Spleen (tissue), 11 donors: ENCODE results near the gene STARD7. TPM values are rescaled to one million over a fixed set of nuclear protein-coding genes. Genes with fewer than 3 reads are reported as not detected.

Experiments used
- DNase-seq: peaks from one replicate; pipeline ENCODE4 v3.0.0-alpha.2; 2020
- H3K27ac ChIP-seq, 8 donors: fragments of 200-600 bp; sonication (generic) in 7 of 8; 1 replicate in 4 of 8; 2 replicates in 4 of 8; pipeline versions ENCODE4 v1.5.0 to v1.8.0; 2016 to 2021; ENCODE audit warnings: inconsistent platforms in 4 of 8, mild to moderate bottlenecking in 4 of 8, moderate library complexity in 1 of 8
- H3K27me3 ChIP-seq, 7 donors: fragments of 200-600 bp; sonication (generic) in 6 of 7; replicated peaks in 1 of 7; 1 replicate in 4 of 7; 2 replicates in 3 of 7; pipeline versions ENCODE4 v1.5.0 to v1.8.0; 2016 to 2021; ENCODE audit warnings: inconsistent platforms in 3 of 7, mild to moderate bottlenecking in 1 of 7
- H3K36me3 ChIP-seq, 6 donors: fragments of 200-600 bp; sonication (generic) in 5 of 6; 1 replicate in 4 of 6; 2 replicates in 2 of 6; pipeline versions ENCODE4 v1.5.0 to v1.8.0; 2016 to 2021; ENCODE audit warnings: inconsistent platforms in 2 of 6
- H3K4me1 ChIP-seq, 6 donors: fragments of 200-600 bp; sonication (generic) in 5 of 6; 1 replicate in 3 of 6; 2 replicates in 3 of 6; pipeline versions ENCODE4 v1.5.0 to v1.8.0; 2016 to 2021; ENCODE audit warnings: inconsistent platforms in 3 of 6
- H3K4me3 ChIP-seq, 8 donors: fragments of 200-600 bp; sonication (generic) in 7 of 8; 1 replicate in 4 of 8; 2 replicates in 4 of 8; pipeline versions ENCODE4 v1.5.0 to v1.8.0; 2016 to 2021; ENCODE audit warnings: inconsistent platforms in 4 of 8, mild to moderate bottlenecking in 4 of 8, moderate library complexity in 2 of 8
- H3K9me3 ChIP-seq, 8 donors: fragments of 200-600 bp; sonication (generic) in 7 of 8; 1 replicate in 4 of 8; 2 replicates in 4 of 8; pipeline versions ENCODE4 v1.5.0 to v1.8.0; 2016 to 2021; ENCODE audit warnings: inconsistent platforms in 4 of 8
- CTCF ChIP-seq, 11 experiments: fragments of 200-600 bp in 7 of 11; fragments of 450-650 bp in 4 of 11; sonication (generic) in 4 of 11; IDR thresholded peaks in 8 of 11; conservative IDR thresholded peaks in 3 of 11; 1 replicate in 7 of 11; 2 replicates in 4 of 11; pipeline versions ENCODE4 v1.4.0 to v1.8.0; 2016 to 2021; ENCODE audit warnings: antibody characterized with exemption in 11 of 11, inconsistent platforms in 4 of 11, mild to moderate bottlenecking in 1 of 11
- POLR2A ChIP-seq, 3 donors: fragments of 450-650 bp; IDR thresholded peaks; one replicate each; pipeline ENCODE4 v1.5.1; 2017; ENCODE audit warnings: antibody characterized with exemption in 3 of 3, mild to moderate bottlenecking in 1 of 3
- POLR2AphosphoS5 ChIP-seq, 3 donors: sonication (generic); formaldehyde crosslinking; IDR thresholded peaks; one replicate each; pipeline ENCODE4 v1.5.1; 2017; ENCODE audit warnings: antibody characterized with exemption in 3 of 3
- WGBS, 5 donors: extraction: QIAGEN DNeasy Blood & Tissue Kit in 3 of 5; methylation state at CpG; one replicate each; pipeline versions ENCODE4 v1.1.5 to v1.1.7; 2013 to 2018; 5-methylcytosine and 5-hydroxymethylcytosine counted together
- intact Hi-C: fragments of 100-400 bp; cut with DNase I; formaldehyde crosslinking; loops from one replicate; pipeline ENCODE4 v1.15.0; 2023; ENCODE audit warnings: low total_unique reads
- polyA plus RNA-seq, 3 donors: library from polyadenylated mRNA; stranded (reverse); fragments of 200-250 nt; gene quantifications; one replicate each; pipeline ENCODE4 v1.2.1, GENCODE V29; 2013
- total RNA-seq, 7 donors: library from RNA; depleted of rRNA in 3 of 7; stranded (reverse); fragments of >200 nt in 3 of 7; fragmentation: NEBNext Ultra II Directional in 4 of 7; extraction: Animal tissue kit (Norgen Biotek cat#: 25700) in 4 of 7; gene quantifications; one replicate each; pipeline versions ENCODE4 v1.1.0 to v1.2.1, GENCODE V29; 2016 to 2021
- donor health status: healthy with polysubstance abuse.
- donor health status: DM: no; HTN: no; CAD: no; lungs with moderate emphysema.
- donor health status: DM: no; HTN: no; CAD: no.
- donor health status: Bipolar disorder and iron deficiency.
- donor health status: healthy.
- donor health status: DM: no; HTN: no; CAD: no.
- donor health status: DM: yes; HTN: yes; CAD: no.

Gene STARD7
- total and polyA plus RNA-seq, 10 donors, result 45.1 to 174 (median 108) TPM

DNA sequence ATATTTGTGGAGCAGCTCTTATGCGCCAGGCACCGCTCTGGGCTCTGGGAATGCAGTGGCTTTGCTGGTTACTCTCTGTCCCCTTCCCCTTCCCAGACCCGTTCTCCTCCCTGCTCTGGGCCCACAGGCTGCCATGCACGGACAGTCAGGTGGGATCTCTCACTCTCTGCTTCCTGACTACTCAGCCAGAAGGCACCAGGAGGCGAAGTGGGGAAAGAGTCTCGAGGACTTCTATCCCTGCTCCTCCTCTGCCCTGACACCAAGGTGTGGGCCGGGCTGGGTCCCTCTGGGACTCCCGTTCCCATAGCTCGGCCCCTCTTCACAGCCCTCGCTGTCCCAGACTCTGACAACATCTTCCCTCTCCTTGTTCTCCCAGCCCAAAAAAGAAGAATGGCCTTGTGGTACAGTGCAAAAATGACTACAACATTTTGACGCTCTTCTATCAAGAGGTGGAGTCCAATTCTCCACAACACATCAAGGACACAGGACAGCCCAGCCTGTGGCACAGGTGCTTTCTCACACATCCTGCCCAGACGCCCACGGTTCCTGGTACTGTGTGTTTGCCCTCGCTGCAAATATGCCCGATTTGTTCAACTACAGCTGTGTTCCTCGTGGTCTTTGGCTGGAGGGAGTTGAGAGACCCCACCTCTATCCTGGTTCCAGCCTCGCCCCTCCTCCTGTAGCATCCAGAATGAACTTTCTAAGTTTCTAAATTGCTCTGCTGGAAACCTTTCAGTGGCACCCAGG, 49.4 kb downstream of the STARD7 start:
- peak; percentile 76 for DNase-seq
- H3K4me1 ChIP-seq, result peaks cover 34 to 84% (median 71%) of the 10 kb centered on the region in 6 donors
- H3K9me3 ChIP-seq, result peaks cover 0 to 8% (median 0%) of the 10 kb centered on the region in 8 donors
- TF ChIP-seq POLR2A (IDR thresholded peaks at IDR 0.05), result no peak
- TF ChIP-seq POLR2AphosphoS5 (IDR thresholded peaks at IDR 0.05), result peak in 2 of 3 donors; percentile 32 to 59
- H3K4me3 ChIP-seq, result no peak overlapping the region
- intact Hi-C loops, result no loop called here
- no peaks in the 10 kb centered on the region for H3K27me3 ChIP-seq
- WGBS, 5 donors, result 70 to 85% (median 75%) methylated on average over 17 of the region's 17 CpGs
- H3K36me3 ChIP-seq, result no peaks in the 10 kb centered on the region
- H3K27ac ChIP-seq, result peak overlapping the region in 4 of 8 donors; percentile 65 to 93 (median 76)

DNA sequence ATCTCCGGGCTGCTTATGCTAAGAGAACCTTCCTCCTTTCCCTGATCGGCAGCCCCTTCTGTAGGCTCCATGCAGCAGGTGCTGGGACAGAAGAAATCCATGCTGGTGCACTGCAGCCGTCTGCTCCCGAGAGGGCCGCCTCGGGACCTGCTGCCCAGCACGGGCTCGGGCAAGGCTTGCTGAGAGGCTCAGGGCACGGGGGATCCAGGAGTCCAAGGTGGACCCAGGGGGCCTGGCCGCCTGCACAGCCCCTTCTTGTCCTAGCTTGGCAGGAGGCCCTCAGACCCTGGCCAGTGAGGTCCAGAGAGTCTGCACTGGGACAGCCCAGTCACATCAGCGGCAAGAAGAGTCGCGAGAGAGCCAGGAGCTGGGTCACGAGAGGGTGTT, 50.1 kb downstream of the STARD7 start:
- intact Hi-C loops, result no loop called here
- H3K4me3 ChIP-seq, result no peak overlapping the region
- H3K27ac ChIP-seq, result peak overlapping the region in 4 of 8 donors; percentile 65 to 93 (median 76)
- peak; percentile 78 for DNase-seq
- no peaks in the 10 kb centered on the region for H3K36me3 ChIP-seq
- no peak for TF ChIP-seq POLR2AphosphoS5 (IDR thresholded peaks at IDR 0.05)
- TF ChIP-seq CTCF (IDR thresholded peaks at IDR 0.05 in 8 of 11, conservative IDR thresholded peaks at IDR 0.05 in 3 of 11), result no peak
- no peak for TF ChIP-seq POLR2A (IDR thresholded peaks at IDR 0.05)
- WGBS, 5 donors, result 76 to 90% (median 88%) methylated on average over 7 to 14 of the region's 14 CpGs
- no peaks in the 10 kb centered on the region for H3K27me3 ChIP-seq
- H3K4me1 ChIP-seq, result peaks cover 28 to 77% (median 64%) of the 10 kb centered on the region in 6 donors
- H3K9me3 ChIP-seq, result peaks cover 0 to 8% (median 0%) of the 10 kb centered on the region in 8 donors

GRCh38 chr2:96157649-96158553, 50.7 kb downstream of the STARD7 start:
- no peaks in the 10 kb centered on the region for H3K36me3 ChIP-seq
- intact Hi-C loops, result no loop called here
- H3K4me3 ChIP-seq, result peak overlapping the region in 1 of 8 donors; percentile 39
- DNase-seq, result peak; percentile 90
- H3K4me1 ChIP-seq, result peaks cover 23 to 74% (median 58%) of the 10 kb centered on the region in 6 donors
- 30 to 45% (median 40%) methylated on average over 17 to 19 of the region's 19 CpGs for WGBS, 5 donors
- peak; percentile 63 to 79 (median 78) for TF ChIP-seq POLR2AphosphoS5 (IDR thresholded peaks at IDR 0.05)
- no peak for TF ChIP-seq CTCF (IDR thresholded peaks at IDR 0.05 in 8 of 11, conservative IDR thresholded peaks at IDR 0.05 in 3 of 11)
- TF ChIP-seq POLR2A (IDR thresholded peaks at IDR 0.05), result no peak
- peaks cover 0 to 8% (median 0%) of the 10 kb centered on the region in 8 donors for H3K9me3 ChIP-seq
- peak overlapping the region in 6 of 8 donors; percentile 36 to 93 (median 70) for H3K27ac ChIP-seq
- H3K27me3 ChIP-seq, result no peaks in the 10 kb centered on the region

- Histone ChIP-seq H3K27ac (peak overlapping the region in 5 of 8 donors; percentile 36 to 93 (median 75)), H3K9me3 (peaks cover 0 to 8% (median 0%) of the 10 kb centered on the region in 8 donors), H3K4me1 (peaks cover 23 to 74% (median 51%) of the 10 kb centered on the region in 6 donors), H3K36me3 (no peaks in the 10 kb centered on the region), H3K4me3 (peak overlapping the region in 1 of 8 donors; percentile 39), H3K27me3 (no peaks in the 10 kb centered on the region)
- 63 to 86% (median 78%) methylated on average over 5 of the region's 5 CpGs for WGBS, 5 donors
- DNase-seq, result peak; percentile 80
- intact Hi-C loops, result no loop called here
- TF ChIP-seq CTCF (IDR thresholded peaks at IDR 0.05 in 8 of 11, conservative IDR thresholded peaks at IDR 0.05 in 3 of 11) (no peak), POLR2A (IDR thresholded peaks at IDR 0.05) (no peak), POLR2AphosphoS5 (IDR thresholded peaks at IDR 0.05) (peak; percentile 9 to 68 (median 35))
Measured at GRCh38 chr2:96156926-96157648, 51.5 kb downstream of the STARD7 start.
